CD4-positive, alpha-beta T cell treated with Interleukin-15 for 4 hours (primary cell): ENCODE results near the gene C16orf82.

Source experiments
- DNase-seq: peaks from one replicate; pipeline ENCODE4 v3.0.0-alpha.2; 2020; ENCODE audit warnings: low spot score

The C16orf82 gene

DNA sequence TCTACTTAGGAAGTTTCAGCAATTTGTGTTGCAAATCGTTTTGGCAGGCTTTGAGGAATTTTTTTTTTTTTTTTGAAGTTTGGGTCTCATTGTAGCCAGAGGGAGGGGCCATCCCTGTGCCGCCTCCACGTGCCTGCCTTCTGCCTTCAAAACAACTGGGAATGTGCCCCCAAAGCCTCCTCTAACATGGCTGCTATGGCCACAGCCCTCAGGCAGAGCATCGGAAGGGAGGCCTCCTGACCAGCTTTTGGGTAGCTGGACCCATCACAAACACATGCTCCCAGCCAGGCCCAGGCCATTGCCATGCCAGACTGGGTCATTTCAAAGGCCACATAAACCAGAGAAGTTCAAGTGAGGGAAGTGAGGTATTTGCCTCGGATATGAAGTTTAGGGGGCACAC is 21.5 kb downstream of the C16orf82 start:
- no peak for DNase-seq

DNA sequence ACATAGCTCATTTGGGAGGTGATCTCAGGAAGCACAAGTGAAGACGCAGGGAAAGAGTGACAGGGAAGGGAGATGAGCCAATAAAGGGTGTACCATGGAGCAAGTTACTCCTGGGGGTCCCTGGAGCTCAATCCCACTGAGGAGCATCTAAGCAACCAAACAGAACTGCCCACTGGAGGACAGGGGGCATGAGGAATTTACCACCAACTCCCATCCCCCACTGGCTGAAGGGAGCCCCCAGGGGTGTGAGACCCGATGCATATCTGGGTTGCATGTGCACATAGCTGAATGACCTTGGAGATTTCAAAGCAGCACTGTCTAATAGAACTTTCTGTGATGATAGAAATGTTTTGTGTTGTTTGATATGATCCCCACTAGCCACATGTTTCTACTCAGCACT is 29.6 kb downstream of the C16orf82 start:
- DNase-seq, result no peak

DNA sequence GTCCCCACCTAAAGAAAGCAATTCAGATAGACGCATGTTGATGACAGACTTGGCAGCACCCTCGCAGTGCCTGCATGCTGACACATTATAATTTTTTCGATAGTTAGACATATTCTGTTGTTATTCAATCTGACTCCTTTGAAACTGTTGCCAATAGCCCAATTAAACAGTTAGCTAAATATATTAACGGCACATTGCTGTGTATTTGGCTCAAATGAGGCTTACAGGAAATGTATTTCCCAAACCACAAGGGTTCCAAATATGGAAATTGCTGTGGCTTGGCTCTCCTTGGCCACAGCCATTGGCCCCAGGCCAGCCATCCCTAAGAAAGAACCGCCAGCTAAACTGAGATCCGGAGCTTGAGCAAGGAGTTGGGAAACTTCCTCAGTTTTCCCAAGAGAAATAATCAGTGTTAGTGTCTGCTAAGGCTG is 31.1 kb downstream of the C16orf82 start:
- no peak for DNase-seq

DNA sequence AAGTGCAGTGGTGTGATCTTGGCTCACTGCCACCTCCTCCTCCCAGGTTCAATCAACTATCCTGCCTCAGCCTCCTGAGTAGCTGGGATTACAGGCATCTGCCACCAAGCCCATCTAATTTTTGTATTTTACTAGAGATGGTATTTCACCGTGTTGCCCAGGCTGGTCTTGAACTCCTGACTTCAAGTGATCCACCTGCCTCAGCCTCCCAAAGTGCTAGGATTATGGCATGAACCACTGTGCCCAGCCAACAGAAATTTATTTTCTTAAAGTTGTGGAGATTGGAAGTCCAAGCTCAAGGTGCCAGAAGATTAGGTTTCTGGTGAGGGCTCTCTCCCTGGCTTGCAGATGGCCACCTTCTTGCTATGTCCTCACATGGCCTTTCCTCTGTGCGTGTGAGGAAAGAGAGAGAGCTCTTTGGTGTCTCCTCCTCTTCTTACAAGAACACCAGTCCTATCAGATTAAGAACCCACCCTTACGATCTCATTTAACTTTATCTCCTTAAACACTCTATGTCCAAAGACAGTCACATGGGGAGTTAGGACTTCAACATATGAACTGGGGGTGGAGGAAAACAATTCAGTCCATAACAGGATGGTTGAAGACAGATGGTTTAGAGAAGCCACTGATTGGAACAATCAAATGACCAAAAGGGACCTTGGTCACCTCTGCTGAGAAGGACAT is 31.8 kb downstream of the C16orf82 start:
- DNase-seq, result no peak

DNA sequence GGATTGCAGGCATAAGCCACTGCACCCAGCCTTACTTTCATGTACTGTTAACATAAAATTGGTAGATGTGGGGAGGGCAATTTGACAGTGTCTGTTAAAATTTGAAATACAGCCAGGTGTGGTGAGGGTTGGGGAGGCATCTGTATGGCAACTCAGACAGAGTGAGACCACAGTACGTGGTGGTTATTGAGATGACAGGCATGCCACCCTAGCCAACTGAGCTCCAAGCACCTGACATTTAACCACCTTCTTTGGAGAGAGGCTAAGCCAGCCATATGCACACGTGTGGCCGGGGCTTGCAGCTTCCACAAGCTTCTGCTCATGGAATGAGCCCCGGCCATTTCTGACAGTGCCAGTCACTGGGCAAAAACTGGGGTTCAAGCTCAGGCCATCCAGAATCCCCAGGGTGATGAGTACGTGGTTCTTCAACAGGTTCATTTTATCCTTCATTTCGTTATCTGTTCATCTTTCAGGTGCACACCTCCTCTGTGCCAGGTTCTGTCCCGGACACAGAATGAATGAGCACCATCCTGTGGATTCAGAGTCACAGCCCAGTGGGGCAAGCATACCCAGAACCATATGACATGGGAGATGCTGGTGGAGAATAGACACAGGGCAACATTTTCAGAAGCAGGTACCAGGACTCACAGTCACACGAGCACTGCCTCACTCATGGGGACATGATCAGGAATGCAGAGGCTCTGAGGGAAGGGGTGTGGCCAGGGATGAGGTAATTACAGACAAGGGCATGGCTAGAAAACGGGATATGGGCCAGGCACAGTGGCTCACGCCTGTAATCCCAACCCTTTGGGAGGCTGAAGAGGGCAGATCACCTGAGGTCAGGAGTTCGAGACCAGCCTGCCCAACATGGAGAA is 36.2 kb downstream of the C16orf82 start:
- no peak for DNase-seq

DNA sequence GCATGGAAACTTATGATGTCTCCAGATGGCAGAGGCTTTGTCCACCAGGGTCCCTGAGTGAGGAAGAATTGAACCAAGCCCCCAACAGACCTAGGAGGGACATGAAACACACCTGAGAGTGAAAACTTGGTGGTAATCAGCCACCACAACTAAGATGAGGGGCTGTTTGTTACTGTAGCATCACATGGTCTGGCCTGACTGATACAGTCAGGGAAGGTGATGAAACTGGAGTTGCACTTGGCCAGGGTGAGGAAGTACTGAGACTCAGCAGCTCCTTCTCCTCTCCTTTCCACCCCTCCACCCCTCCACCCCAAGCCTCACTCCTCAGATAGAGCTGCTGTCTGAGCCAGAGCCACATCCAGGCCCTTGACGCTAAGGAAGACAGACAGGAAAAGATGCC is 37.2 kb downstream of the C16orf82 start:
- DNase-seq, result no peak

DNA sequence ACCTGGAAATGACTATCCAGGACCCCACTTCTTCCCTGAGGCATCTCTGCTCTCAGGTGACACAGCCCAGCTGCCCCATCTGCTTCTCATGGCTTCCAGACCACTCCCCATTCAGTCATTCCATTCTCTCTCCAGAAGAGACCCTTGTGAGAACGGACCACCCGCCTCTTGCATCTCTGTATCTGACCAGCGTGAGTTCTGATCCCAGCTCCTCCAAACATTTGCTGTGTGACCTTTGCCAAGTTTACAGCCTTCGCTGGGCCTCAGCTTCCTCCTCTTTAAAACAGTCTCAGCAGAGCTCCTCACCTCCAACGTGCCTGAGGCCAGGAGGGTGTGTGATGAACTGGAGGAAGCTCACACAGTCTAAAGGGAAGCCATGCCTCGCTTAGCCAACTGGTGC is 39.6 kb downstream of the C16orf82 start:
- no peak for DNase-seq

DNA sequence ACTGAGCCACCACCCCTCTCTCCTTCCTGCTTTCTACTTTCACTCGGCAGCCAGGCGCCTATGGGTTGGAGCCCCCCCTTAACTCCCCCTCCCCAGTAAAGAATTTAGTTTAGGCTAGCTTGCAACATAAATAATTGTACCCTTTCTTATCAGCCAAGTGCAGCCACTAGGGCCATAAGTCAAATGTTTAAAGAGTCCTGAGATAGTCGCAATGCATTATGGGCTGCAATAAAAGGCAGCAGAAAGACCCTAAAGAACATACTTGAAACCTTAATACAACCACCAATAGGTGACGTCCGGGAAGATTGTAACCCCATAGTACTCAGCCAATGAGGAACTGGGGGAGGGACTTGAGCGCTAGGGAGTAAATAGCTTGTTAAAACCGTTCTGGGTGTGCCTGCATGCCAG is 40.5 kb downstream of the C16orf82 start:
- DNase-seq, result no peak

DNA sequence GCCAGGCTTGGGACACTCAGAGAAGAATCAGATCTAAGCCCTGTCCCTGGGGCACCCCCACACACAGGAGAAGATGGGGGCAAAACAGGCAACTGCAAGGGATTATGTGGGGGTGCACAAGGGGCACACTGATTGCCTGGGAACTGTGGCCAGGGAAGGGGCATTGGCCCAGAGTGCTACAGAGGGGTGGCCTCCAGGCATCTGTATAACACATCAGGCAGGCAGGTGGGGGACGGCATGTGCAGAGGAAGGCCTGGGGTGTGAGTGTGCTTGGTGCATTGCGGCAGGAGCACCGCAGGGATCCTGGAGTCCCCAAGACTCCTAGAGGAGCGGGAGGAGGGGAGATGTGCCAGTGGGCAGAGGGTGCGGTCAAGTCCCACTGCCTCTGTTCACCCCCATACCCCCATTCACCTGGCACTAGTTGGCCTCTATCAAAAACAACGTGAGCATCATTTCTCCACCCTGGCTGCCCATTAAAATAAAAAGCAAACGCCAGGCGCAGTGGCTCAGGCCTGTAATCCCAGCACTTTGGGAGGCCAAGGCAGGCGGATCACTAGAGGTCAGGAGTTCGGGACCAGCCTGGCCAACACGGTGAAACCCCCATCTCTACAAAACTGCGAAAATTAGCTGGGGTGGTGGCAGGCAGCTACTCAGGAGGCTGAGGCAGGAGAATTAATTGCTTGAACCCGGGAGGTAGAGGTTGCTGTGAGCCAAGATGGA is 41.5 kb downstream of the C16orf82 start:
- no peak for DNase-seq

DNA sequence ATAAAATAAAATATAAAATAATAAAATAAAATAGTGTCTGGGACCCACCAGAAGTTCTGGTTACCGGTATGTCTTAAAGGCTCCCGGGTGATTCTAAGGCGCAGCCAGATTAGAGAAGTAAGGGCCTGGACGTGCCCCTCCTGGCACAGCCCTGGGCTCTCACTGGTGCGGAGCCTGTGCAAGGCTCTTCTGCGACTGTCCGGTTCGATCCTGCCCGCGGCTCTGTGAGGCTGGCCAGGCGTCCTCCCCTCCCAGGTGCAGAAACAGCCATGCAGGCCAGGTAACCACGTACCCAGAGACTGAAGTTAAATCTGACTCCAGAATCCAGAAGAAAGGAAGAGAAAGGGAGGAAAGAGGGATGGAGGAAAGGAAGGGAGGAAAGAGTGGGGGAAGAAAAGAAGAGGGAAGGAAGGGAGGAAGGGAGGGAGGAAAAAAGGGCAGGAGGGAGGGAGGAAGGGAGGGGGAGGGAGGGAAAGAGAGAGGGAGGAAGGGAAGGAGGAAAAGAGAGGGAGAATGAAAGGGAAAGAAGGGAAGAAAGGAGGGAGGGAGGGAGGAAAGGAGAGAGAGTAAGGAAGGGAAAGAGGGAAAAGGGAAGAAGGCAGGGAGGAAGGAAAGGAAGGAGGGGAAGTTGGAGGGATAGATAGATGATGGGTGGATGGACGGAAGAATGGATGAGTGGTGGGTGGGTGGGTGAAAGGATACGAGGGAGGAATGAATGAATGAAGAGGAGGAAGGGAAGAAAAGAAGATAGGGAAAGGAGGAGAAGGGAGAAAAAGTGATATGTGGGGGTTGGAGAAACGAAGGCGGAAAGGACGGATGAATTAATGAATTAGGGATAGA is 42.3 kb downstream of the C16orf82 start:
- DNase-seq, result no peak

DNA sequence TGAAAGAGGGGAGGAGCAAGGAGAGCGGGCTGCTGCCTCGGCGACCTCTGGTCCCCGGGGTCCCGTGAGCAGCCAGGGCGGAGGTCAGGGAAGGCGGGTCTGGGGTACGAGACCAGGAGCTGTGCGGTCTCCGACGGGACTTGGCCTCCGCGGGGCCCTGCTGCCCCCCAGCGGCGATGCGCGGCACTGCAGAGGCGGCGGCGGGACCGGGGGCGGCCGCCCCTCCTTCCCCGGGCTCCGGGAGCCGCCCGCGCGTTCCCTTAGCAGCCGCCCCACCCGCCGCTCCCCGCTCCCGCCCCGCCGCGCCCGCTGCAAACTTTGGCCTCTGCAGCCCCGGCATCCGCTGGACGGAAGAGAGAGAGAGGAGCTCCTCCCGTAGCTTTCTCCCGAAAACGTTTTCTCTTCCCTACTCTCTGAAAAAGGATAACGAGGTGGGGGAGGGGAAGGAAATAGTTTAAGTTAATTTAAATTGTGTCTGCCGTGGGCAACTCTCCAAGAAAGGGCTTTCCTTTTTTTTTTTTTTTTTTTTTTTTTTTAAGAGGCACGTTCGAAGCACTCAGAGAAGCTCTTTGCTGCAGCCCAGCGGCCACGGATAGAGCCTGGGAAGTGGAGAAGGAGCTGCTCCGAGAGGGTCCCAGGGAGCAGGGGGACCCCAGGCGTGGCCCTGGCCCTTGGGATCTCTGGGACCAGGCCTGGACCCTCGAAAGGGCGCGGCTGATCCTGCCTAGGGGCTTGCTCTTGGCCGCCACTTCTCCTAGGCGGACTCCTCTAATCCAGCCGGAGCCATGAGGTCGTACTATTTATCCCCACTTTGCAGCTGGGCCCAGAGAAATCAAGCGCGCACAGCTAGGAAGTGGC is 43.2 kb downstream of the C16orf82 start:
- DNase-seq, result peak; percentile 70

DNA sequence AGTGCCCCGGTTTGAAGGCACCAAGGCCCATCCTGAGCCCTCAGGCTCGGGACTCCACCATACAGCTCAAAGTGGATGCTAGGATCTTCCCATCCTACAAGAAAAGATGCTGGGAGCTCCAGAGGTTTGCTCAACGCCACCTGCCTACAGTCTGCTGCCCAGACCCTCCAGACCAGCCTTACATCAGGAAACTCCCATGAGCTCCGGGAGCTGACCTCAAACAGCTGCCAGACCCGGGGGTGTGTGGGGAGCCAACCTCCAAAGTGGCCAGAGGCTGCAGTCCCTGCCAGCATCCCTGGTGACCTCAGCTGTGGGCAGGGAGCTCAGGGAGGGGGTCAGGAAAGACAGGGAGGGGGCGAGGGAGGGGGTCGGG is 43.8 kb downstream of the C16orf82 start:
- DNase-seq, result no peak

DNA sequence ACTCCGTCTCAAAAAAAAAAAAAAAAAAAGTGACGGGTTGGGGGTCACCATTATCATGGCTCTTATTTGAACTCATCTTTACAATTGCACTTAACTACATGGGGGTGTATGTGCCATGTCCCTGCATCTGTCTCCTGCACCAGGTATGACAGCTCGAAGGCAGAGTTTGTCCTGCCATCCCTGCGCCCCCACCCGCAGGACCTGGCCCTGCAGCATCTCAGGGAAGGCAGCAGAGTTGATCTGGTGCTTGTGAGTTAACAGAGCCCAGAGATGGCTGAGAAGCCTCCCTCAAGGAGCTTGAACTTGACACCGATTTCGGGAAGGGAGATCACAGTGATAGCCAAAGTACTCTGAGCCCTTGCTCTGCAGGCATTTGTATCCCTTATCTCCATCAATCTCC is 44.8 kb downstream of the C16orf82 start:
- DNase-seq, result no peak

DNA sequence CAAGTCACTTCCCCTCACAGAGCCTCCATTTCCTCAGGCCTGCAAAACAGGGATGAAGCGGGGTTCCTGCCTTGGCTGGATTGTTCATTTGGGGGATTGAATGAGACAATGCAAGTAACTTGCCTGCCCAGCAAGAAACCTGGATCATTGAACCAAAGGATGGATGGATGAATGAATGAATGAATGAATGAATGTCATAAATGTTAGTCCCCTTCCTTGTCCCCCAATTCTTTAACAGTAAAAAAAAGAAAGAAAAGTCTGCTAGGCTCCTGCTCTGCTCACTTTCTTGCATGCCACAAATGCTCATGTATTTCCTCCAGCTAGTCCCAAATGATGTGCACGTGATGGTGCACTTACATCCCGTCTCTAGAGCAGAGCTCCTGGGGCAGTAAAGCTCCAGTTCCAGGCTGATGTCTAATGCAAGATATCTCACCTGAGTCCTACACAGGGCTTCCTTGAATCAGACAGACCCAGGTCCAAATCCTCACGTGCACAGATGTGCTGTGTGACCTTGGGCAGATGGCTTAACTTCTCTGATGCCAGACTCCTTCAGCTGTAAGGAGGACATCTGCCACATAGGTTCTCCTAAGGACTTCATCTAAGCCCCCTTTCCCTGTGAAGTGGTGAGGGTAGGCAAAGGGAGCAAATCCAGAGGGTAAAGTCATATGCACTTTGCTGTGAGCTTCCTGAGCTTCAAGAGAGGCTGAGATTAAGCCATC is 45.5 kb downstream of the C16orf82 start:
- DNase-seq, result no peak

DNA sequence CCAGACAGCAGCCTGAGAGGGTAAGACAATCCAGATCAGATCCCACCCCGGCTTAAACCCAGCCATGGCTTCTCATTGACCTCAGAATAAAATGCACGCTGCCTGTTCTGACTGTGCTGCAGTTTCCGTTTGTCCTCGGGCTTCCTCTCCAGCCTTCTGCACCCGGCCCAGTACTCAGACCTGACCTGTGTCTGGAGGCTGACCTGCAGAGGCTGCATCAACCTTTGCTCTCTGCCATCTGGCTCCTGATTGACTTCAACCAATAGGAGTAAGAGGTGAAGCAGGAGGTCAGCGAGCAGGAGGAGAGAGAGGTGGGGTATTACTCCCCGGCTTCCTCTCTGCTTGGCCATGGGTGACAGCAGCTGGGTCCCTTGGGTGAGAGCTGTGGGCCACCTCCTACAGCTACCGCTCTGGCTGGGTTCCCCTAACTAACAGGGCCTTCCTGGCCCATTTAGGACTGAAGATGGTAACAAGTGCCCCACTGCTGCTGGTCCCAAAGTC is 46.7 kb downstream of the C16orf82 start:
- DNase-seq, result no peak

DNA sequence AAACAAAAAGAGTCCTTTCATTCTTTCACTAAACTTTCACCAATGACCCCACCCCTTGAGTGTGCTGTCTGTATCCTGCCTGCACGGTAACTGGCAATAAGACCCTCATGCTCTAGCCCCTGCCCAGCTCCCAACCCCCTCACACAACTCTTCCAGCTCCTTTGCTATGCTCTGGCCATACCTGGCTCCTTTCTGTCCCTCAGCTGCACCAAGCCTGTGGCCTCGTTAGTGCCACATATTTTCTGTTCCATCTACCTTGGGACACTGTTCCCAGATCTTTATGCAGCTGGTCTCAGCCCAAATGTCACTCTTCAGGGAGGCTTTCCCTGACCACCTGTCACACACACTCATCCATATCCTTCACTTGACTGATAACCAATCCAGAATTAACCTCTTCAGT is 47.3 kb downstream of the C16orf82 start:
- no peak for DNase-seq

DNA sequence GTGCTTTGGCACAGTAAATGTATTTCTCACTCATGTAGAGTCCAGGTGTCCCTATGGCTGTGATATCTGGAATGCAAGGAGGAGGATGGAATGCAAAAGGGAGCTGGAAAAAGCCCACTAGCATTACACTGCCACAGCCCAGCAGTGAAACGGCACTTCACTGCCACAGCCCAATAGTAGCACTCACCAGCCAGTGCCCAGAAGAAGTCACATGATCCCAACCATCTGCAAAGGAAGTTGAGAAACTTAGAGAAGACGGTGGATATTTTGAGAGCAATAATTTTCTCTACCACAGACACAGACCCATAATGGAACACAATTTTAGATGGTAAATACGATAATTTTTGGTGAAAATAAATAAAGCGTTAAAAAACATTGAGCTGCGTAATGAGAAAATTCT is 51.8 kb downstream of the C16orf82 start:
- no peak for DNase-seq
